Cardiac muscle cell (in vitro differentiated cells and primary cell): ENCODE data around the gene IP6K2. TPM values are rescaled to one million over a fixed set of nuclear protein-coding genes. Genes with fewer than 3 reads are reported as not detected.
A peak's percentile ranks its signal among the peaks of the same experiment; 100 is the strongest.
"Not testable (repeated sequence)": the region's sequence is repeated elsewhere in the genome, so short reads cannot be mapped to it uniquely, and the experiment has no call there.

ENCODE experiments used
- DNase-seq, 2 donors: peaks; one replicate each; pipeline versions ENCODE4 v3.0.0 to v3.0.0-alpha.2; 2010 to 2017; ENCODE audit warnings: low read depth in 1 of 2, low spot score in 1 of 2
- H3K27ac ChIP-seq: fragments of 200-600 bp; sonication (generic); 2 replicates; pipeline ENCODE4 v1.5.1; 2016
- H3K27me3 ChIP-seq: fragments of 200-600 bp; sonication (generic); 2 replicates; pipeline ENCODE4 v1.6.0; 2016; ENCODE audit warnings: control low read depth
- H3K36me3 ChIP-seq: fragments of 200-600 bp; sonication (generic); 2 replicates; pipeline ENCODE4 v1.5.1; 2016; ENCODE audit warnings: control low read depth
- H3K4me1 ChIP-seq: fragments of 200-600 bp; sonication (generic); 2 replicates; pipeline ENCODE4 v1.8.1; 2017; ENCODE audit warnings: low read depth, mild to moderate bottlenecking, mixed run types
- H3K4me3 ChIP-seq: fragments of 200-600 bp; sonication (generic); 2 replicates; pipeline ENCODE4 v1.5.1; 2016; ENCODE audit warnings: mild to moderate bottlenecking
- H3K9me3 ChIP-seq: fragments of 200-600 bp; sonication (generic); 2 replicates; pipeline ENCODE4 v1.5.1; 2017; ENCODE audit warnings: low read depth, mild to moderate bottlenecking, control low read depth
- polyA plus RNA-seq: library from polyadenylated mRNA; unstranded; fragments of >200 nt; fragmentation: Nextera tagmentation; extraction: Ambion mirVana; gene quantifications from 2 replicates; pipeline ENCODE4 v1.2.1, GENCODE V29; 2016
- total RNA-seq: library from RNA; depleted of rRNA; stranded (reverse); fragments of >200 nt; gene quantifications from 2 replicates; pipeline ENCODE4 v1.2.3, GENCODE V29; 2016
- TF ChIP-seq, protein P1 (sequence below): IDR thresholded peaks from 2 replicates; pipeline ENCODE4 v1.5.1; 2012; ENCODE audit warnings: low read depth, mild to moderate bottlenecking, low read length

IP6K2 gene
- total and polyA plus RNA-seq, 2 experiments from 2014 or later: 119 to 130 TPM

DNA sequence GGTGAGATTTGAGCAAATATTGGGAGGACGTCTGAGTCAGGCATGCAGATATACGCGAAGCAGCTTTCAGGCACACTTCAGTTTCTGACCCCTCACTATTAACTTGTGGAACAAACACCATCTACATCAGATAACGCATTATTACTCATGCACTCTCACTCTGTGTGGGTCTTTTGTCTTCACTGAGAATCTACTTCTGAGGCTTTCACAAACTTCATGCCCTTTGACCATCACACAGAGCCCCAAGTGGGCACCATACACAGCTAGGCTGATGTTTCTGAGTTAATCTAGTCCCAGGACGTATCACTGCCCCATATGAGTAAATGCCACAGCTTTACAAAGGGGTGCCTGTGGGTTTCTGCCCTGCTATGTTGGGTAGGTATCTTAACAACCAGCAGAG, 39.6 kb upstream of the IP6K2 start:
- Histone ChIP-seq H3K4me1 (no peaks in the 10 kb centered on the region), H3K9me3 (no peaks in the 10 kb centered on the region), H3K27me3 (no peaks in the 10 kb centered on the region), H3K27ac (no peak overlapping the region), H3K36me3 (peaks cover 5% of the 10 kb centered on the region), H3K4me3 (no peak overlapping the region)
- peak in 1 of 2 donors; percentile 32 for DNase-seq
- TF ChIP-seq, protein P1, sequence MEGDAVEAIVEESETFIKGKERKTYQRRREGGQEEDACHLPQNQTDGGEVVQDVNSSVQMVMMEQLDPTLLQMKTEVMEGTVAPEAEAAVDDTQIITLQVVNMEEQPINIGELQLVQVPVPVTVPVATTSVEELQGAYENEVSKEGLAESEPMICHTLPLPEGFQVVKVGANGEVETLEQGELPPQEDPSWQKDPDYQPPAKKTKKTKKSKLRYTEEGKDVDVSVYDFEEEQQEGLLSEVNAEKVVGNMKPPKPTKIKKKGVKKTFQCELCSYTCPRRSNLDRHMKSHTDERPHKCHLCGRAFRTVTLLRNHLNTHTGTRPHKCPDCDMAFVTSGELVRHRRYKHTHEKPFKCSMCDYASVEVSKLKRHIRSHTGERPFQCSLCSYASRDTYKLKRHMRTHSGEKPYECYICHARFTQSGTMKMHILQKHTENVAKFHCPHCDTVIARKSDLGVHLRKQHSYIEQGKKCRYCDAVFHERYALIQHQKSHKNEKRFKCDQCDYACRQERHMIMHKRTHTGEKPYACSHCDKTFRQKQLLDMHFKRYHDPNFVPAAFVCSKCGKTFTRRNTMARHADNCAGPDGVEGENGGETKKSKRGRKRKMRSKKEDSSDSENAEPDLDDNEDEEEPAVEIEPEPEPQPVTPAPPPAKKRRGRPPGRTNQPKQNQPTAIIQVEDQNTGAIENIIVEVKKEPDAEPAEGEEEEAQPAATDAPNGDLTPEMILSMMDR: no peak

DNA sequence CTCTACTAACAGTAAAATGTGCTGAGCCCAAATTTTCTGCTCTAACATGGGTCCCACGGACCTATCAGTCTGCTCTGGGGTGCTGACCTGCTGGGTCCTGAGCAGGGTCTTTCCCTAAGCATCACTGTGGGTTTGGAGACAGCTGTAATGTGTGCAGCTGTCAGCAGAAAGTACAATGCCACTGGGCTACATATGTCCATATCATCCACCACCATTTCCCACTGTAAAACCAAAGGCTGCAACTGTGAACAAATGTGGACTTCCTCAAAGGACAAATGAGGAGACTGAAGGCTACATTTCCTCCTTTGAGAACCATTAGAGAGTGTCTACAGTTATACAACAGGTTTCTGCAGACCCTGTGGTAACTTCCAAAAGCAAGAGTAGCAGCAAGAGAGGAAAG, 33.8 kb upstream of the IP6K2 start:
- Histone ChIP-seq H3K27me3 (no peaks in the 10 kb centered on the region), H3K4me3 (no peak overlapping the region), H3K27ac (no peak overlapping the region), H3K9me3 (no peaks in the 10 kb centered on the region), H3K36me3 (peaks cover 9% of the 10 kb centered on the region), H3K4me1 (no peaks in the 10 kb centered on the region)
- TF ChIP-seq, protein P1: no peak
- no peak for DNase-seq

- no peaks in the 10 kb centered on the region for H3K9me3 ChIP-seq
- no peak overlapping the region for H3K4me3 ChIP-seq
- no peaks in the 10 kb centered on the region for H3K27me3 ChIP-seq
- H3K27ac ChIP-seq: no peak overlapping the region
- H3K36me3 ChIP-seq: peaks cover 9% of the 10 kb centered on the region
- H3K4me1 ChIP-seq: no peaks in the 10 kb centered on the region
- TF ChIP-seq, protein P1: no peak
- DNase-seq: no peak
These were observed 31.7 kb upstream of the IP6K2 start for GRCh38 chr3:48748754-48749153.

- no peaks in the 10 kb centered on the region for H3K27me3 ChIP-seq
- no peak overlapping the region for H3K27ac ChIP-seq
These were observed 30.7 kb upstream of the IP6K2 start for GRCh38 chr3:48747706-48748105.

GRCh38 chr3:48747015-48747615, 30.1 kb upstream of the IP6K2 start:
- H3K9me3 ChIP-seq: no peaks in the 10 kb centered on the region
- H3K27me3 ChIP-seq: no peaks in the 10 kb centered on the region
- TF ChIP-seq, protein P1: no peak
- peak in 1 of 2 donors; percentile 70 for DNase-seq
- peaks cover 9% of the 10 kb centered on the region for H3K36me3 ChIP-seq
- no peaks in the 10 kb centered on the region for H3K4me1 ChIP-seq
- no peak overlapping the region for H3K27ac ChIP-seq
- H3K4me3 ChIP-seq: no peak overlapping the region

More at GRCh38 chr3:48747706-48748105, 30.7 kb upstream of the IP6K2 start:
- H3K4me1 ChIP-seq: no peaks in the 10 kb centered on the region
- H3K4me3 ChIP-seq: no peak overlapping the region
- H3K9me3 ChIP-seq: no peaks in the 10 kb centered on the region
- peak in 1 of 2 donors; percentile 9 for DNase-seq
- TF ChIP-seq, protein P1: no peak
- peaks cover 9% of the 10 kb centered on the region for H3K36me3 ChIP-seq

- DNase-seq: no peak
These were observed 26.8 kb upstream of the IP6K2 start for GRCh38 chr3:48743773-48744172.

DNA sequence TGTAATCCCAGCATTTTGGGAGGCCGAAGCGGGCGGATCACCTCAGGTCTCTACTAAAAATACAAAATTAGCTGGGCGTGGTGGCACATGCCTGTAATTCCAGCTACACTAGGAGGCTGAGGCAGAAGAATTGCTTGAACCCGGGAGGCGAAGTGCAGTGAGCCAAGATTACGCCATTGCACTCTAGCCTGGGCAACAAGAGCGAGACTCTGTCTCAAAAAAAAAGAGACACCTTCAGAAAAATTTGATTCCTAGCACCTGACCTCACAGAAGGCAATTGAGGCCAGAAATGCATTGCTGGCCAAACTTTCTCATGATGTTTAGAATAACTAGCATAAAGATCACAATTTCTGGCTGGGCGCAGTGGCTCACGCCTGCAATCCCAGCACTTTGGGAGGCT, 24.2 kb upstream of the IP6K2 start:
- not testable (repeated sequence) for H3K9me3 ChIP-seq, DNase-seq, H3K27me3 ChIP-seq, H3K36me3 ChIP-seq, H3K27ac ChIP-seq, H3K4me3 ChIP-seq, H3K4me1 ChIP-seq

More at GRCh38 chr3:48743773-48744172, 26.8 kb upstream of the IP6K2 start:
- no peaks in the 10 kb centered on the region for H3K4me1 ChIP-seq
- H3K9me3 ChIP-seq: no peaks in the 10 kb centered on the region
- H3K27ac ChIP-seq: no peak overlapping the region
- H3K27me3 ChIP-seq: no peaks in the 10 kb centered on the region
- H3K4me3 ChIP-seq: no peak overlapping the region
- TF ChIP-seq, protein P1: no peak
- no peaks in the 10 kb centered on the region for H3K36me3 ChIP-seq
